HEK293T (cell line): ENCODE results near the gene HBE1.

Source experiments
- FOXK2 ChIP-seq: fragments of 450-650 bp; IDR thresholded peaks from 2 replicates; pipeline ENCODE4 v1.6.1; 2016; ENCODE audit warnings: mild to moderate bottlenecking
- SP1 ChIP-seq: fragments of 450-650 bp; IDR thresholded peaks from 2 replicates; pipeline ENCODE4 v1.6.1; 2017
- TARDBP ChIP-seq: fragments of 450-650 bp; IDR thresholded peaks from 2 replicates; pipeline ENCODE4 v1.6.1; 2016

- TF ChIP-seq SP1 (no peak), FOXK2 (no peak), TARDBP (no peak)
Measured at GRCh38 chr11:5243816-5244180, 25.9 kb downstream of the HBE1 start.
